ENCODE results near the gene CAPN10. TPM values are rescaled to one million over a fixed set of nuclear protein-coding genes. Genes with fewer than 3 reads are reported as not detected.
A peak's percentile ranks its signal among the peaks of the same experiment; 100 is the strongest.
"Not testable (repeated sequence)": the region's sequence is repeated elsewhere in the genome, so short reads cannot be mapped to it uniquely, and the experiment has no call there.

The CAPN10 gene
- total RNA-seq, 1 experiment from 2014 or later, result 23.8 TPM

DNA sequence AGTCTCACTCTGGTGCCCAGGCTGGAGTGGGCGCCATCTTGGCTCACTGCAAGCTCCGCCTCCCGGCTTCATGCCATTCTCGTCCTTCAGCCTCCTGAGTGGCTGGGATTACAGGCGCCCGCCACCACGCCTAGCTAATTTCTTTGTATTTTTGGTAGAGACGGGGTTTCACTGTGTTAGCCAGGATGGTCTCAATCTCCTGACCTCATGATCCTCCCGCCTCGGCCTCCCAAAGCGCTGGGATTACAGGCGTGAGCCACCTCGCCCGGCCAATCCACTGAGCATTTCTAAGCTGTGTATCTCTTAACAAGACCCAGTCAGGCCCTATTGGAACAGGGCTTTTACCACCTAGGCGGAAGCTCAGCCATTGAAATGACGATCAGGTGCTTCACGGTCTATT lies 23.3 kb upstream of the CAPN10 start:
- DNase-seq (ENCODE audit: low read depth), result not testable (repeated sequence)

DNA sequence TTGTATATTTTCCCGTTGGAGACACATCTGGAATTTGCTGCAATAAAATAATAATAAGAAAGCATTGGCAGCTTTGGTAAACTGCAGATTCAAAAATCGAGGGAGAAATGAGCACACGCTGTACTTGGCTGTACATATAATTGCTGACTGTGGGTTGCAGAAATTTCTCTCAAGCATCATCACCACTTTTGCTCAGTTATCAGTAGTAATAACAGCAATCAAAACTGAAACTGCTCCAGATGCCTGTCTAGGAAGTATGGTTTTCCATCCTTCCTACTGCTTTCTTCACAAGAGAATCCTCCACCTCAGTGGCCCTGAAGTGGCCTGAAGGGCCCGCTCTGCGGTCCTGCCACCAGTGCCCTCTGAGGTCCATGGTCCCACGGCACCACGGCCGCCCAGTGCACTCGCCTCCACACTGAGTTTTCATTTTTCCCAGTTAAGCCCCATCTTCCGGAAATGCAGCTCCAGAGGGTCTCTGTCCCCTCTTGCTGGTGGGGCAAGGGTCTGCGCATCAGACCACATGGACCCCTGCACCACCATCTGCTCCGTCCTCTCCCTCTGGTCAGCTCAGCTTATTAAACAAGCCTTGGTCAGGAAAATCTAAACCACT lies 22.5 kb upstream of the CAPN10 start:
- no peak for DNase-seq (ENCODE audit: low read depth)

DNA sequence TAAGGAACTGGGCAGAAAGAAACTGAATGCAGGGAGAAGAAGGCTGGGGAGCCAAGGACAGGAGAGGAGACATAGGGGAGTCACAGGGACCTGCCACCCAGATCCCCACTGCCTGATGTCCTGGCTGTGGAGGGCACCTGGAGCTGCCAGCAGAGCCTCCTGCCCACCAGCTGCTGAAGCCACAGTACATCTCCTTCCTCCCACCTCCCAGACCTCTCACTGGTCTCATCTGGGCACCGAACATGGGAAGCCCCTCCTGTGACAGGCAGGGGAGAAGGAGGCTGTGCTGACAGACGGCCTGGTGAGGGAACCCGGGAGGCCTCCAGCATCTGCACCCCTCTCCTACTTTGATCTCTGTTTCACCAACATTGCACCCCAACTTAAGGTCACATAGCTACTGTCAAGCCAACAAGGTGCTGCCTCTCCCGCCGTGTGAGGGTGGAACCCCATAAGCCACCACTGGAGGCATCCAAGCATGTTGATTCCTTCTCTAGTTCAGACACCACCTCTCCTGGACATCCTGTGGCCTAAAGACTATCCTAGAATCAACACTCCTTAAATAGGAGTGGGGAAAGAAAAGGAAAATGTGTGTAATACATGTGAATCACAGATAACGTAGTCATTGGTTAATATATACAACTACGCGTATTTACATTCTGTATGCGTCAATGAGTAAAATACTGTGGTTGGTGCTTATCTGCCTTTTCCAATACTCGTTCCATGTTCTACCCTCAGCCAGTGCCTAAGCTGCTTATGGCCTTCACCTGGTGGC lies 21.8 kb upstream of the CAPN10 start:
- DNase-seq (ENCODE audit: low read depth), result no peak

DNA sequence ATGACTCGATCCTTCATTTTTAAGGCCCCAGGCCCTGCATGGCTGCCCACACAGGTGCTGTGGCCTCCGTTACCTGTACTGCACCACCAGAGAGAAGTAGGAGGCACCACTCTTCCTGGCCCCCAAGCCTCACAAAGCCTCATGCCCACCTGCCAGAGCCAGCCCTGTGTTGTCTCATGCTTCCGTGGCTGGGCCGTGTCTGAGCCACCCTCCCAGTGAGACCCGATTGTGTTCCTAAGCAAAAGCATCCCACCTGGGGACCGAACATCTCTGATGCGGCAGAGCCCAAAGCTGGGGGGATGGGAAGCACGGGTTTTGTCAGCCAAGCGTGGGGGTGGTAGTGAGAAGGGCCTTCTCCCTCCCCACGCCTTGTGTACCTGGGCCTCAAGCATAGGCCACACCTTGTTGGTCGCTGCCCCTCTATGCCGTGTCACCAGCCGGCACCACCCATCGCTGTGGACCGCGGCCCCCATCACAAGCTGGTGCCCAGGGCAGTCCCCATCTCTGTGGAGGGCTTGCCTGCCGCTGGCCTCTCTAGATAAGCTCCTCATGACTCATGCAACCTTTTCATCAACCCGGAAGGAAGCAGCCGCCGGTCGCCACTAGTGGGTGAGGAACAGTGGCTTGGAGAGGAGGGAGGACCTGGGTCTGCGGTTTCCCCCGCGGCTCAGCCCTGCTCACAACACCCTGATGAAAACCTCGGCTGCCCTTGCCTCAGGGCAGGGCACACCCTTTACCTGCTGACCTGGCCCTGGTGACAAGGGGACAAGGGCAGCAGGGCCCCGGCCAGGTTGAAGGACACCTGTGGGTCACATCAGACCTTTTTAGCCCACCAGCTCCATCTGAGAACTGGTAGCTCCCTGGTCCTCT lies 21.0 kb upstream of the CAPN10 start:
- DNase-seq (ENCODE audit: low read depth), result peak; percentile 92

DNA sequence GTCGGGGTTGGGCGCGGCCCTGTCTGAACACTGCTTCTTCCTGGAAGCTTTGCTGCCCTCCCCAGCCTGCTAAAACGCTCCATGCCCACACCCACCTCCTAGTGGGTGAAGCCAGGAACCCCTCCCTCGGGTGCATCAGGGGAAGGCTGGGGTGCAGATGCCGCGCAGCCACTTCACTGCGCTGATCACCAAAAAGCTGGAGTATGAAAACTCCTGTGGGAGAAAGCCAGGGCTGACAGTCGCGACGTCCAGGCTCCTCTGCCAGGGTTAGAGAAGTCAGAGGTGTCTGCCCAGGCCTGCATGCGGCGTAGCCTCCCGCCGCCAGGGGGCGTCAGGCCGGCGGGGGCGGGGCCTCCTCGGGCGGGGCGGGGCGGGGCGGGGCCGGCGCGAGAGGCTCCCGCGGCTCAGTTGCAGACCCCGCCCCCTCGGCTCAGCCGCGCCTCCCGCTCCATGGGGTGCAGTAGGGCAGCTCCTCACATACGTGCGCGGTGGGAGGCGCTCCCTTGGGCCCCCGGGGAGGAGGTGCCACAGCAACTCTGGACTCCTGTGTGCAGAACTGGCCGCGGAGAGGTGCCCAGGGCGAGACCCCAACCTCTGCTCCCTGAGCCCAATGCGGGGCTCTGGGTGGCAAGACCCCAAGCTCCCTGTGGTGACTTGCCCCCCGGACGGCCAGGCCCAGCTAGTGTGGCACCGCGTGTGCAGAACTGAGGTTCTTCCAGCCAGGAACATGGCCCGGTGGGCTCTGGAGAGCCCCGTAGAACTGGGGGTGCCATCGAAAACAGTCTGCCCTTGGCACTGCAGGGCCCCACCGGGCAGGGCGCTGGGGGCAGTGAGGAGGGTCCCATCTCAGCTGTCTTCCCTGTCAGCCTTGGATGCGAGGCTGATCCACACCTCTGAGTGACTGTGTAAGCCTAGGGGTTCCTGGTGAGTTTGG lies 20.1 kb upstream of the CAPN10 start:
- peak; percentile 94 for DNase-seq (ENCODE audit: low read depth)

DNA sequence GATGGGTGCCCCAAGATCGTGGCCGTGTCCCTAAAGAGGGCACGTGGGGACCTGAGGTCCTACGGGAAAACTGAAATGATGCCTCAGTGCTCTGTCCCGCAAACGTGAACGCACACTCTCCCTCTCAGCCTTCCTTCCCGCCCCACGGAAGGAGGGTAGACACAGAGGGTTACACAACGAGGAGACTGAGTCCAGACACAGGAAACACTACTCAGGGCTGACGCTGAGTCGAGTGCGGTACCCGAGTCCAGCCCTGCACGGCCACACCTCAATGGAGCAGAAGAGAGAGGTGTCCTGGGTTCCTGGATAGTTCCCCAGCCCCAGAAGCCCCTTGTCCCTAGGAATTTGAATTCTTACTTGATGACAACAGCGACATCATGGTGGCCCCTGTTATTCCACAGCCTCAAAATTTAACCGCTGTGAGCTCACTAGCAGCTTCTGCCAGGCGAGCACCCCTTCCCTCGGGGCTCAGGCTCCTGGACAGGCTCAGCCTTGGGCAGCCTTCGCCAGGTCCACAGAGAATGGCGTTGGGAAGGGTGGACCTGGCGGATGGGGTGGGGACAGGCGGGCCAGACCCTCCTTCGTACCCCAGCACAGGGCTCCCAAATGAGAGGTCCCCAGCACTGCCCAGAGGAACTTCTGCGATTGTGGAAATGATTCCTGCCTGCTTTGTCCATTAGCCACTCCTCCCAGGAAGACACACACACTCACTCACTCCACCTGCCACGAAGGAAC lies 19.2 kb upstream of the CAPN10 start:
- DNase-seq (ENCODE audit: low read depth), result no peak

DNA sequence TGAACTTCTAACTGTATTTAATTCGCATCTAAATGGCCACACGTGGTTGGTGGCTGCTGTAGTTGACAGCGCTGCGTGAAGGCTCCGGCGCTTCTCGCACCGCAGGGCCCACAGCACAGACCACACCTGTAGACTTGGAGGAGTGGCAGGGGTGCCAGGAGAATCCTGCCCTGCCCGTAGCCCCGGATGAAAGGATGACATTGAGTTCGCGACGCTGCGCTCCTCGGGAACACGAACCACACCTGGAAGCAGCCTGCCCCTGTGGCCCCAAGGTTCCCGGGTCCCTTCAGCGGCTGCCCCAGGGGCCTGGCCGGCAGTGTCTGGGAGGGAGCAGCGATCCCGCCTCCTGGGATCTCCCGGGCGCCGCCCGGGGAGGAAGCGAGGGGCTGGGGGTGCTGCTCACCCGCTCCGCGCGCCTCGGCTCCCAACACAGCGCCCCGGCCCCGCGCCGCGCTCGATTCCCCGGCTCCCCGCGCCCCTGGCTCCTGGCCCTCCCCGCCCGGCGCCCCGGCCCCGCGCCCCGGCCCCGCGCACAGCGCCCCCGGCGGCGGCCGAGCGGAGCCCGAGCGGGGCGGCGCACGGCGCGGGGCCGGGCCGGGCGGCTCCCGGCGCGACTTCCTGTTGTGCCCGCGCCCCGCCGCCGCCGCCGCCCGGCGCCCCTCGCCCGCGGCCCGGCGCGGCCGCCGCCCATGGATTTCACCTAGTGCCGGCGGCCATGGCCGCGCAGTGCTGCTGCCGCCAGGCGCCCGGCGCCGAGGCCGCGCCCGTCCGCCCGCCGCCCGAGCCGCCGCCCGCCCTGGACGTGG lies 18.5 kb upstream of the CAPN10 start, which contains the start of gene RNPEPL1:
Gene RNPEPL1 (plus strand): TSS at position 613 of the 806 bp plus-strand sequence. CDS start 103 bp downstream, at position 716.
- peak; percentile 52 for DNase-seq (ENCODE audit: low read depth)

DNA sequence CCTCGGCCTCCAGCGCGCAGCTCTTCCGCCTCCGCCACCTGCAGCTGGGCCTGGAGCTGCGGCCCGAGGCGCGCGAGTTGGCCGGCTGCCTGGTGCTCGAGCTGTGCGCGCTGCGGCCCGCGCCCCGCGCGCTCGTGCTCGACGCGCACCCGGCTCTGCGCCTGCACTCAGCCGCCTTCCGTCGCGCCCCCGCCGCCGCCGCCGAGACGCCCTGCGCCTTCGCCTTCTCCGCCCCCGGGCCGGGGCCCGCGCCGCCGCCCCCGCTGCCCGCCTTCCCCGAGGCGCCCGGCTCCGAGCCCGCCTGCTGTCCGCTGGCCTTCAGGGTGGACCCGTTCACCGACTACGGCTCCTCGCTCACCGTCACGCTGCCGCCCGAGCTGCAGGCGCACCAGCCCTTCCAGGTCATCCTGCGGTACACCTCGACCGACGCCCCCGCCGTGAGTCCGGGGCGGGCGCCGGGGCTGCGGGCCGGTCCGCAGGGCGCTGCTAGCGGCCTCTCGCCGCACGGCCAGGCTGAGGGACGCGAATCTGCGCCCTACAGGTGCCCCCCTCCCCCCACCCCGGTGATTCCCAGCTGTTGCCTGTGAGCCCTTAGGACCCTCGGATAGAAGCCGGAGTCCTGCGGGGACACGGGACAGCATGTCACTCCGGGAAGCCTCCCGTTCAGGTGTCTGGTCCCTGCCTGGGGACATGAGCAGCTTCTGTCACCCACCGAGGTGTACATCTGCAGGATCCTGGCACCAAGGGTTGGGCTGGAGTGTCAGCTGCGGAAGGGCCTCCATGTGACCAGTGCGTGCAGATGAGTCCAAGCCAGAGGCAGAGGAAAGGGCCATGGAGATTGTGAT lies 17.6 kb upstream of the CAPN10 start:
- peak; percentile 71 for DNase-seq (ENCODE audit: low read depth)

DNA sequence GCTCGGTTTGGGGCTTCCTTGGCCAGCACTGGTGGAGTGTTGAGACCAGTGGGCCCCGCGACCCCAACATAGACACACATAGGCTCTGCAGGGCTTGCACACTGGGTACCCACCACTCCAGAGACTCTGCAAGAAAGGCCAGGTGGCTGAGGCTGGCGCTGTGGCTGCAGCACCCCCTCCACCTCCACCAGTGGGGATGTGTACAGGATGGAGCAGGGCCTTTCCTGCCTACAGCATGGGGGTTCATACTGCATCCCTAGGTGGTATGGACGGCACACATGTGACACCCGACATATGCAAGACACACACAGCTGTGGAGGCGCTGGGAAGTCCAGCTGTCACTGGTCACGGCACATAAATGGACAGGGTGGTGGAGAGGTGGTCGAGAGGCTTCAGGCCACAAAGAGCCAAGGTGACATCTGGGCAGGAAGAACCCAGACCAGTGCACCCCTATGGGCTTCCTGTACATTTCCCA lies 17.0 kb upstream of the CAPN10 start:
- no peak for DNase-seq (ENCODE audit: low read depth)

DNA sequence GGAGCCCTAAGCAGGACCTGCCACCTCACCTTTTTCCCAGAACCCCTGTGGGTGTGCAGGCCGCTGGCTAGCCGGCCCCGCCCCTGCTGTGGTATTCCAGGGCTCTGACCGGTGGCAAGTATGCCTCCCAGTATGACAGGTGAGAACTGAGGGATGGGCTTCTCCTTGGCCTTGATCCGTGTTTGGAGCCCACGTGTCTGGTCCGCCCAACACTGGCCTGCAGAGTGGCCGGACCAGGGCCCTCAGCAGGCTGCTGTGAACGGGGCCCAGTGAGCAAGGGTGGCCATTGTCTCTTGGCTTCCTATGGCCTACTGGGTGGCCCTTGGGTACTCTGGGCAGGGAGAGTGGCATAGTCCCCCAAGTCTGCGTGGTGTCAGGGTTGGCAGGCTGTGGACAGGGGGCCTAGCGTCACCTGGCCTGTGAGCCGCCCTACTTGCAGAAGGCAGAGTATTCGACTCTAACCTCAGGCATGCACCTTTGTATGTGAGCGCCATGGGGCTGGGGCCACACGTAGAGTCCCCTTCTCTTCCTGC lies 16.5 kb upstream of the CAPN10 start:
- no peak for DNase-seq (ENCODE audit: low read depth)

DNA sequence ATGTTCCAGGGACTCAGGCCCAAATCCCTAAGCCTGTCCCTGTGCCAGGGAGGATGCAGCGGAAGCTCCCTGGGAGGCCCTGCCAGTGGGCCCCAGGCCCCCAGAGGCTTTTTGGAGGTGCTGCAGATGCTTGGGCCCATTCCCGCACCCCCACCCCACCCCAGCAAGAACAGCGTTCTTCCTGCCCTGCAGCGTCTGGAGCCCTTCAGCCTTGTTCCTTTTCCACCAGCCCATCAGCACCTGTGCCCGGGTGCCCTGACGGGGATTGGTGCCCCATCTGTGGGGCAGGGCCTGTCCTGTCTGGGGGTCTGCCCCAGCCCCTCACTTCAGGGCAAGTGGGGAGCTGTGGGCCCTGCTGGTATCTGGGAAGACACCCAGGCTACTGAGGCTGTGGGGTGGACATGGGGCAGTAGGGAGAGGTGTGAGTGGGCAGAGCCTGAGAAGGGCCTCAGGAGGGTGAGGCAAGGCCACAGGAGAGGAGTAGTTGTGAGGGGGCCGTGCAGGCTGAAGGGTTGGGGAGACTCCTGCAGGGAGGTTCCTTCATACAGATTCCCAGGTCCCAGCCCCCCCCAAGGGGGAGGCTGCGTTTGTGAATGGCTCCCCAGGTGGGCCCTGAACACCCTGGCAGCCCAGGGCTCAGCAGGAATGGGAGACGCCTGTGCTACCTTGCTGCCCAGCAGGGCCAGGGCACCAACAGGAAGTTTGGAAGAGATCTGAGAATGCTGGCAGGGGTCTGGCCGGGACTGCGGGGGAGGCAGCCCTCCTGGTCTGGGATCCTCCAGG lies 15.8 kb upstream of the CAPN10 start:
- DNase-seq (ENCODE audit: low read depth), result no peak

DNA sequence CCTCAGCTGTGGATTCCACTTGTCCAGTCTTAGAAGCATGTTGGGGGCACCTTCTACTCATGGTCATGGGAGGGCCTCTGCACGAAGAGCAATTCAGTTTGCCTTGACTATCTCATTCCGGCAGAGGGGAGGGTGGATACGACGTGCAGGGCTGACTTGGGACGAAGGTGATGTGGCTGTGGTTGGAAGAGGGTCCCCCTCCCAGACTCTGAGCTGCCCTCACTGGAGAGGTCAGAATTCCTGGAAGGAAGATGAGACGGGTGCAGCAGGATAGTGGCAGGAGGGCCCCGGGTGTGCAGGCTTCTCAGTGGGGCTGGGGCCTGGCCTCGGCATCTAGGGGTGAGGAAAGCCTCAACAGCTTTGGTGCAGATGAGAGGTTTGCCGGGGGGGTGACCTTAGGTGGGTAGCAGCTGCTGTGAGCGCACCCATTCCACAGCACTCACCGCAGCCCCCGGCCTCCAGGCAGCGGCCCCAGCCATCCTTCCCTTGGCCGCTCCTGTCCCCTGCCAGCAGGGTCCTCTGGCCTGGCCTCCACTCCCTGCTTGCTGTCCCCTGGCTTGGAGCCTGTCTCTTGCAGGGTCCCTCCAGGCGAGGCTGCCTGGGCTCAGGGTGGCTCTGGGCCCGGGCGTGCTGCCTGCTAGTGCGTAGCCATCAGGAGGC lies 15.1 kb upstream of the CAPN10 start:
- no peak for DNase-seq (ENCODE audit: low read depth)

DNA sequence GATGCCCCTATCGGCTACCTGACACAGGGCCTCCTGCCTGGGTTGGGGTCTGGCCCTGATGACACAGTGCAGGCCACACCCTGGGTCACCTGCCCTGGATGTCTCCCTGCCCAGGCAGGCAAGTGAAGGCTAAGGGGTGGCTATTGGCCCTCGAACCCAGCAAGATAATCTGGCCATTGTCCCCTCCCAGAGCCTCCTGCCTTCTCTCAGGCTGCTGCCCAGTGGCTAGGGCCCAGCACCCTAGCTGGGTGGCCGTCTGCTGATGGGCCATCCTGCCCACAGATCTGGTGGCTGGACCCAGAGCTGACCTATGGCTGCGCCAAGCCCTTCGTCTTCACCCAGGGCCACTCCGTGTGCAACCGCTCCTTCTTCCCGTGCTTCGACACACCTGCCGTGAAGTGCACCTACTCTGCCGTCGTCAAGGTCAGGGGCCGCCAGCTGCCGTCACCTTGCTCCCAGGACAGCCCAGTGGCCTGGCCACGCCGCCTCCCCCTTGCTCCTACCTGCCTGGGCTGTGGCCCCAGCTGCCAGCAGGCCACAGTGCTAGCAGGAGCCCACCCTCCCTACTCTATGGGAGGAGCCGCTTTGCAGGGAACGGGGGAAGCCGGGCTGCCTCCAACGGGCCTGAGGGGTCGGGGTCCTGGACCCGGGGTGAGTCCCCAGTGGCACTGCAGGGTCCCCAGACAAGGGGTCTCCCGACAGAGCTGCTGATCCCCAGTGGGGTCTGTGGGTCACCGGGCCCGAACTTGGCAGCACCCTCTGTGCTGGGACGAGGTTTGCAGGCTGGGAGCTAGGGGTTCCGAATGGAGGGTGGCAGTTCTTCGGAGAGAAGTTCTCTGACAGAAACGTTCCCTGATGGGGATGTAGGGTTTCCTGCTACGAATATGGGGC lies 14.1 kb upstream of the CAPN10 start:
- DNase-seq (ENCODE audit: low read depth), result no peak

DNA sequence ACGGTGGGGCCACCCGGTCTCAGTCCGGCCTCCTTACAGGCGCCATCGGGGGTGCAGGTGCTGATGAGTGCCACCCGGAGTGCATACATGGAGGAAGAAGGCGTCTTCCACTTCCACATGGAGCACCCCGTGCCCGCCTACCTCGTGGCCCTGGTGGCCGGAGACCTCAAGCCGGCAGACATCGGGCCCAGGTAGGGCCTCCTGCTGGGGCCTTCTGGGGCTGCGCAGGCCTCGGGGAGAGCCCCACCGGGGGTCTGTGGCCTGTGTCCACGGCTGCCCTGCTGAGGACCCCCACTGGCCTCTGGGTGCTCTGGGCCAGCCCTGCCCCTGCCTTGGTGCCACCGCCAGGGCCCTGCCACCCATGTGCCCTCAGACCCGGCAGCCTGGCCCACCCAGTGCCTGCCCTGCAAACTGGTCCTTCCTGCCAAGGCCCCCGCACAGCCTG lies 13.4 kb upstream of the CAPN10 start:
- no peak for DNase-seq (ENCODE audit: low read depth)

DNA sequence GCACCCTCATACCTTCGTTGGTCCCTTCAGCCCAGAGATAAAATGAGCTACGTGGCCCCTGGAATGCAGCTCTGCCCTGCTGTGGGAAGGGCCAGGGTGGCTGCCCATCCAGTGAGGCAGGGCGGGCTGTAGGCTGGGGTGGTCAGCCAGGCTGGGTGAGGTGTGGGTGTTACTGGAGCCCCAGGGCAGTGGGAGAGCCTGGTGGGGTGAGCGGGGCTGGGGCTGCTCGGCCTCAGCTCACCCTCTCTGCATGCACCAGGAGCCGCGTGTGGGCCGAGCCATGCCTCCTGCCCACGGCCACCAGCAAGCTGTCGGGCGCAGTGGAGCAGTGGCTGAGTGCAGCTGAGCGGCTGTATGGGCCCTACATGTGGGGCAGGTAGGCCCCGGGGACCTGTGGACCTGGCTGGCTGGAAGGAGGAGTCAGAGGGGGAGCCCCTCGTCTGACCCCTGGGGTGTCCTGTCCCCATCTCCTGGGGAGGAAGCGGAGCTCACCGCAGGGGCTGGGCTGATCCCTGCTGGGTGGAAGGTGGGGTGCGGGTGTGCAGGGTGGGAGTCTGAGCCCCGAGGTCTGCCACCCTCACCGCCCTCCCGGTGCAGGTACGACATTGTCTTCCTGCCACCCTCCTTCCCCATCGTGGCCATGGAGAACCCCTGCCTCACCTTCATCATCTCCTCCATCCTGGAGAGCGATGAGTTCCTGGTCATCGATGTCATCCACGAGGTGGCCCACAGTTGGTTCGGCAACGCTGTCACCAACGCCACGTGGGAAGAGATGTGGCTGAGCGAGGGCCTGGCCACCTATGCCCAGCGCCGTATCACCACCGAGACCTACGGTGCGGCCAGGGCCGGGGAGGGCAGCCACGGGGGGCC lies 12.8 kb upstream of the CAPN10 start:
- no peak for DNase-seq (ENCODE audit: low read depth)

Data from Daoy (cell line).